PC-9 (cell line): ENCODE measurements around the gene FOXK1. TPM values are rescaled to one million over a fixed set of nuclear protein-coding genes. Genes with fewer than 3 reads are reported as not detected.

ENCODE experiments used
- BruUV-seq: library from RNA; stranded (reverse); fragments of 400-500 nt; replicated peaks from 2 replicates; lab custom pipeline; 2021; lab: Mats Ljungman, UMichigan
- CTCF ChIA-PET: fragments of 300-600 bp; sonication (Branson Sonifier 250); formaldehyde crosslinking; loops from one replicate; lab custom pipeline; 2022; ENCODE audit warnings: antibody characterized with exemption; lab: Charles Lee
- POLR2A ChIA-PET: fragments of 300-600 bp; sonication (Branson Sonifier 250); formaldehyde crosslinking; loops from one replicate; lab custom pipeline; 2022; ENCODE audit warnings: antibody characterized with exemption; ENCODE audit not compliant: unreplicated experiment; lab: Charles Lee
- DNase-seq, 2 experiments: peaks; one replicate each; pipeline versions ENCODE4 v3.0.0 to v3.0.0-alpha.2; 2015 to 2022; ENCODE audit warnings: mixed read lengths in 1 of 2
- H2AFZ ChIP-seq: fragments of 200-600 bp; sonication (generic); 2 replicates; pipeline ENCODE4 v1.8.1; 2017; ENCODE audit warnings: antibody characterized with exemption
- H3F3A ChIP-seq: fragments of 200-600 bp; sonication (generic); 2 replicates; pipeline ENCODE4 v1.8.1; 2017; ENCODE audit warnings: antibody characterized with exemption, mild to moderate bottlenecking, low read depth; ENCODE audit not compliant: insufficient read depth
- H3K27ac ChIP-seq: fragments of 200-600 bp; sonication (generic); 2 replicates; pipeline ENCODE4 v1.6.1; 2016; ENCODE audit warnings: mixed run types
- H3K27me3 ChIP-seq: fragments of 200-600 bp; sonication (generic); 2 replicates; pipeline ENCODE4 v1.6.1; 2016; ENCODE audit warnings: low read depth, mixed run types; ENCODE audit not compliant: insufficient read depth
- H3K36me3 ChIP-seq: fragments of 200-600 bp; sonication (generic); 2 replicates; pipeline ENCODE4 v1.6.1; 2016; ENCODE audit warnings: low read depth, mixed run types
- H3K4me1 ChIP-seq: fragments of 200-600 bp; sonication (generic); replicated peaks from 2 replicates; pipeline ENCODE4 v1.6.1; 2016; ENCODE audit warnings: mixed run types; ENCODE audit not compliant: insufficient read depth
- H3K4me2 ChIP-seq: fragments of 200-600 bp; sonication (generic); 2 replicates; pipeline ENCODE4 v1.6.1; 2017; ENCODE audit warnings: mixed run types
- H3K4me3 ChIP-seq: fragments of 200-600 bp; sonication (generic); 2 replicates; pipeline ENCODE4 v1.6.1; 2016; ENCODE audit warnings: mixed run types
- H3K79me2 ChIP-seq: fragments of 200-600 bp; sonication (generic); 2 replicates; pipeline ENCODE4 v1.6.1; 2017; ENCODE audit warnings: low read depth, mixed run types
- H3K9me2 ChIP-seq: fragments of 200-600 bp; sonication (generic); 2 replicates; pipeline ENCODE4 v1.8.1; 2017; ENCODE audit warnings: mild to moderate bottlenecking; ENCODE audit not compliant: insufficient read depth
- H3K9me3 ChIP-seq: fragments of 200-600 bp; sonication (generic); 2 replicates; pipeline ENCODE4 v1.8.1; 2016; ENCODE audit warnings: low read depth; ENCODE audit not compliant: insufficient read depth
- H4K20me1 ChIP-seq: fragments of 200-600 bp; sonication (generic); 2 replicates; pipeline ENCODE4 v1.8.1; 2017; ENCODE audit not compliant: insufficient read depth
- EZH2 ChIP-seq: fragments of 200-600 bp; sonication (generic); IDR thresholded peaks from 2 replicates; pipeline ENCODE4 v1.8.0; 2017; ENCODE audit warnings: antibody characterized with exemption, low read depth
- intact Hi-C: fragments of 100-400 bp; cut with micrococcal nuclease; formaldehyde crosslinking; loops from one replicate; pipeline ENCODE4 v1.10.0; 2022; ENCODE audit not compliant: unreplicated experiment
- total RNA-seq: library from RNA; stranded (reverse); gene quantifications from 2 replicates; pipeline ENCODE4 v1.2.3, GENCODE V29; 2021
- TF ChIP-seq, protein P1 (sequence below): fragments of 200-600 bp; sonication (generic); conservative IDR thresholded peaks from 2 replicates; pipeline ENCODE4 v1.6.1; 2017; ENCODE audit warnings: mixed run types, antibody characterized with exemption, mild to moderate bottlenecking, moderate library complexity

The FOXK1 gene
- total RNA-seq, 1 experiment from 2014 or later, result 68.1 TPM

DNA sequence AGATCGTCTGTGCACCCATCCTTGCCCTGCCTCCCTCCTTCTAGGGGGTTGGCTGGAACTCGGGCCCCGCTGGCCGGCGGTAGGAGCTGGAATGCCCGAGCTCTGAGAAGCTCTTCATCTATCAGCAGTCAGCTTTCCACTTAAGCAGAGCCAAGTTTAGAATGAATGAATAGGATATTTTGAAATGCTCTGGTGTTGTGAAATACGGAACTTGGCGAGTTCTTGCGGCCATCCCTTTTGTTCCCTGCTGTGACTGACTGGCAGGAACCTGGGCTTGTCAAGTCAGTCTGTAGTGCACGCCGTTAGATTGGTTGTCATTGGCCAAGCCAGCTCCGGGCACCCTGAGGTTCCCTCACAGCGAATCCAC, 33.3 kb downstream of the FOXK1 start:
- Histone ChIP-seq H3F3A (peaks cover 23% of the 10 kb centered on the region), H3K4me3 (no peak overlapping the region), H3K9me3 (no peaks in the 10 kb centered on the region), H3K27ac (no peak overlapping the region), H3K36me3 (no peaks in the 10 kb centered on the region), H3K79me2 (peaks cover 100% of the 10 kb centered on the region), H2AFZ (no peak overlapping the region), H4K20me1 (peaks cover 92% of the 10 kb centered on the region), H3K4me1 (peaks cover 27% of the 10 kb centered on the region), H3K4me2 (no peak overlapping the region), H3K27me3 (no peaks in the 10 kb centered on the region), H3K9me2 (no peaks in the 10 kb centered on the region)
- intact Hi-C loops, result no loop called here
- CTCF ChIA-PET, result interaction anchor here (0.6 kb wide), 1 partner anchor 525 kb away, joined by 3 read pairs; no protein-coding TSS in a partner anchor
- BruUV-seq, result no TSS peak
- DNase-seq, result peak; percentile 10 to 76
- TF ChIP-seq EZH2, result no peak
- TF ChIP-seq, protein P1, sequence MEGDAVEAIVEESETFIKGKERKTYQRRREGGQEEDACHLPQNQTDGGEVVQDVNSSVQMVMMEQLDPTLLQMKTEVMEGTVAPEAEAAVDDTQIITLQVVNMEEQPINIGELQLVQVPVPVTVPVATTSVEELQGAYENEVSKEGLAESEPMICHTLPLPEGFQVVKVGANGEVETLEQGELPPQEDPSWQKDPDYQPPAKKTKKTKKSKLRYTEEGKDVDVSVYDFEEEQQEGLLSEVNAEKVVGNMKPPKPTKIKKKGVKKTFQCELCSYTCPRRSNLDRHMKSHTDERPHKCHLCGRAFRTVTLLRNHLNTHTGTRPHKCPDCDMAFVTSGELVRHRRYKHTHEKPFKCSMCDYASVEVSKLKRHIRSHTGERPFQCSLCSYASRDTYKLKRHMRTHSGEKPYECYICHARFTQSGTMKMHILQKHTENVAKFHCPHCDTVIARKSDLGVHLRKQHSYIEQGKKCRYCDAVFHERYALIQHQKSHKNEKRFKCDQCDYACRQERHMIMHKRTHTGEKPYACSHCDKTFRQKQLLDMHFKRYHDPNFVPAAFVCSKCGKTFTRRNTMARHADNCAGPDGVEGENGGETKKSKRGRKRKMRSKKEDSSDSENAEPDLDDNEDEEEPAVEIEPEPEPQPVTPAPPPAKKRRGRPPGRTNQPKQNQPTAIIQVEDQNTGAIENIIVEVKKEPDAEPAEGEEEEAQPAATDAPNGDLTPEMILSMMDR, result no peak
- POLR2A ChIA-PET, result no interaction called here

DNA sequence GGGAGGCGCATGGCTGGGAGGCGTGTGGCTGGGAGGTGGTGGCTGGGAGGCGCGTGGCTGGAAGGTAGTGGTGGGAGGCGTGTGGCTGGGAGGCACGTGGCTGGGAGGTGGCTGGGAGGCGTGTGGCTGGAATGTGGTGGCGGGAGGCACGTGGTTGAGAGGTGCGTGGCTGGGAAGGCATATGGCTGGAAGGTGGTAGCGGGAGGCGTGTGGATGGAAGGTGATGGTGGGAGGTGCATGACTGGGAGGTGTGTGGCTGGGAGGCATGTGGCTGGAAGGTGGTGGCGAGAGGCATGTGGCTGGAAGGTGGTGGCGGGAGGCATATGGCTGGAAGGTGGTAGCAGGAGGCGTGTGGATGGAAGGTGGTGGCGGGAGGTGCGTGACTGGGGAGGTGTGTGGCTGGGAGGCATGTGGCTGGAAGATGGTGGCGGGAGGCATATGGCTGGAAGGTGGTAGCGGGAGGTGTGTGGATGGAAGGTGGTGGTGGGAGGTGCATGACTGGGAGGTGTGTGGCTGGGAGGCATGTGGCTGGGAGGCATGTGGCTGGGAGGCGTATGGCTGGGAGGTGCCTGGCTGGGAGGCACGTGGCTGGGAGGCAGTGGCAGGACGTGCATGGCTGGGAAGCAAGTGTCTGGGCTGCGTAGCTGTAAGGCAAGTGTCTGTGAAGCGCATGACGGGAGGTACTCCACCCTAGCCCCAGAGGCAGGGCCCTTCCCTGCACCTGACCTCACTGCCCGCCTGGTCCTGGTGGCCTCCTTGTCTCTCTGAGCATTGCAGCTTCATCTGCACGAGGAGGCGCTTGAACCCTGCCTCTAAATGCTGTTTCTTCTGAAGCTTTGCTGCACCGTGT, 35.1 kb downstream of the FOXK1 start:
- Histone ChIP-seq H3K9me2 (no peaks in the 10 kb centered on the region), H3K79me2 (peaks cover 99% of the 10 kb centered on the region), H3K36me3 (no peaks in the 10 kb centered on the region), H3K4me3 (no peak overlapping the region), H2AFZ (no peak overlapping the region), H3K9me3 (no peaks in the 10 kb centered on the region), H3K27ac (no peak overlapping the region), H3K4me2 (no peak overlapping the region), H3F3A (peaks cover 21% of the 10 kb centered on the region), H3K4me1 (peaks cover 24% of the 10 kb centered on the region), H4K20me1 (peaks cover 92% of the 10 kb centered on the region), H3K27me3 (no peaks in the 10 kb centered on the region)
- ChIA-PET CTCF (no interaction called here), POLR2A (no interaction called here)
- intact Hi-C loops, result no loop called here
- TF ChIP-seq EZH2, result no peak
- TF ChIP-seq, protein P1, result no peak
- BruUV-seq, result no TSS peak
- no peak for DNase-seq

DNA sequence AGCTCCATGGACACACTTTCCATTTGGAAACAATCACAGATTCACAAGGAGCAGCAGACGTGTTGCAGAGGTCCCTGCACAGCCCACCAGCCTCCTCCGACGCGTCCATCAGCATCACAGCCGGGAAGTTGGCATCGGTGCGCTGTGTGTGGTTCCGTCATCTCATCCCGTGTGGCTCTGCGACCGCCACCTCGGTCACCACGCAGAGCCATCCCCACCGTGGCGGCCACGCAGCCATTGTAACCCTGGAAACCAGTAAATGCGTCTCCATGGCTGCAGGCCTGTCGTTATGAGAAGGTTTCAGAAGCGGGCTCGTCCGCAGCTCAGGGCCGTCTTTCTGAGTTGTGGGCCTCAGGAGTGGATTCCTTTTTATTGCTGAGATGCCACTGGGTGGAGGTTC, 36.0 kb downstream of the FOXK1 start:
- no peak for TF ChIP-seq EZH2
- TF ChIP-seq, protein P1, result no peak
- Histone ChIP-seq H4K20me1 (peaks cover 92% of the 10 kb centered on the region), H3K9me3 (no peaks in the 10 kb centered on the region), H3F3A (peaks cover 17% of the 10 kb centered on the region; the same call in 1 of the 2 replicates), H3K79me2 (peaks cover 99% of the 10 kb centered on the region), H3K4me2 (no peak overlapping the region), H3K4me3 (no peak overlapping the region), H3K27me3 (no peaks in the 10 kb centered on the region), H3K4me1 (peaks cover 15% of the 10 kb centered on the region), H2AFZ (no peak overlapping the region), H3K27ac (no peak overlapping the region), H3K36me3 (no peaks in the 10 kb centered on the region), H3K9me2 (no peaks in the 10 kb centered on the region)
- BruUV-seq, result no TSS peak
- intact Hi-C loops, result no loop called here
- DNase-seq, result no peak
- POLR2A ChIA-PET, result no interaction called here
- CTCF ChIA-PET, result no interaction called here
